Caco-2 (cell line): ENCODE data around the gene ATL1. TPM values are rescaled to one million over a fixed set of nuclear protein-coding genes. Genes with fewer than 3 reads are reported as not detected.

Source experiments
- BruUV-seq: library from RNA; stranded (reverse); fragments of 400-500 nt; replicated peaks from 2 replicates; lab custom pipeline; 2021; lab: Mats Ljungman, UMichigan
- CTCF ChIA-PET: fragments of 300-600 bp; sonication (Branson Sonifier 250); formaldehyde crosslinking; loops from one replicate; lab custom pipeline; 2022; ENCODE audit warnings: antibody characterized with exemption; lab: Charles Lee
- POLR2A ChIA-PET: fragments of 300-600 bp; sonication (Branson Sonifier 250); formaldehyde crosslinking; loops from one replicate; lab custom pipeline; 2022; ENCODE audit warnings: antibody characterized with exemption; lab: Charles Lee
- DNase-seq, 2 experiments: peaks; one replicate each; pipeline versions ENCODE4 v3.0.0 to v3.0.0-alpha.2; 2020 to 2022
- H3K27me3 ChIP-seq: replicated peaks from 2 replicates; pipeline ENCODE4 v1.6.0; 2011; ENCODE audit warnings: low read length; ENCODE audit not compliant: control insufficient read depth, insufficient read depth
- H3K36me3 ChIP-seq: 2 replicates; pipeline ENCODE4 v1.5.1; 2011; ENCODE audit warnings: low read length; ENCODE audit not compliant: control insufficient read depth, insufficient read depth
- H3K4me1 ChIP-seq: fragments of 250-450 bp; sonication (Bioruptor Pico); 2 replicates; pipeline ENCODE4 v1.5.1; 2020; ENCODE audit warnings: mild to moderate bottlenecking
- H3K4me3 ChIP-seq: 2 replicates; pipeline ENCODE4 v1.5.1; 2011; ENCODE audit warnings: low read depth, mild to moderate bottlenecking, control low read depth, low read length
- H3K9me3 ChIP-seq: fragments of 250-450 bp; sonication (Bioruptor Pico); 2 replicates; pipeline ENCODE4 v1.5.1; 2020; ENCODE audit warnings: mild to moderate bottlenecking, moderate library complexity
- H3K27ac Mint-ChIP-seq: one replicate; pipeline ENCODE4 v1.8.0; 2022; ENCODE audit warnings: mixed read lengths; ENCODE audit not compliant: unreplicated experiment
- H3K27me3 Mint-ChIP-seq: one replicate; pipeline ENCODE4 v1.8.0; 2022; ENCODE audit warnings: mixed read lengths; ENCODE audit not compliant: insufficient read depth, unreplicated experiment
- H3K36me3 Mint-ChIP-seq: one replicate; pipeline ENCODE4 v1.8.0; 2022; ENCODE audit warnings: mild to moderate bottlenecking, mixed read lengths; ENCODE audit not compliant: insufficient read depth, unreplicated experiment
- H3K4me1 Mint-ChIP-seq: one replicate; pipeline ENCODE4 v1.8.0; 2022; ENCODE audit warnings: low read depth, mixed read lengths; ENCODE audit not compliant: unreplicated experiment
- H3K4me3 Mint-ChIP-seq: one replicate; pipeline ENCODE4 v1.8.0; 2022; ENCODE audit warnings: mild to moderate bottlenecking, moderate library complexity, mixed read lengths; ENCODE audit not compliant: unreplicated experiment
- H3K9me3 Mint-ChIP-seq: one replicate; pipeline ENCODE4 v1.8.0; 2022; ENCODE audit warnings: mixed read lengths; ENCODE audit not compliant: unreplicated experiment
- CTCF ChIP-seq, 2 experiments: fragments of 200-600 bp in 1 of 2; IDR thresholded peaks; 1 replicate in 1 of 2; 2 replicates in 1 of 2; pipeline versions ENCODE4 v1.5.1 to v1.8.0; 2011 to 2022; ENCODE audit warnings: antibody characterized with exemption in 1 of 2, control low read depth in 1 of 2, inconsistent platforms in 1 of 2, low read depth in 1 of 2, low read length in 1 of 2, mild to moderate bottlenecking in 1 of 2, moderate library complexity in 1 of 2; ENCODE audit not compliant: insufficient read depth in 1 of 2, severe bottlenecking in 1 of 2, unreplicated experiment in 1 of 2
- intact Hi-C: fragments of 100-400 bp; cut with micrococcal nuclease; formaldehyde crosslinking; loops from one replicate; pipeline ENCODE4 v1.10.0; 2022; ENCODE audit not compliant: unreplicated experiment
- total RNA-seq: library from RNA; stranded (reverse); gene quantifications from 2 replicates; pipeline ENCODE4 v1.2.3, GENCODE V29; 2022

ATL1 gene
- total RNA-seq, 1 experiment from 2014 or later: 1.1 TPM

GRCh38 chr14:50608302-50608851, 48.4 kb downstream of the ATL1 start:
- CTCF ChIA-PET: no interaction called here
- POLR2A ChIA-PET: interaction anchor here (0.5 kb wide), 1 partner anchor 324 kb away, joined by 3 read pairs; no protein-coding TSS in a partner anchor
- H3K27me3 Mint-ChIP-seq: peaks cover 8% of the 10 kb centered on the region

GRCh38 chr14:50610465-50610864, 50.5 kb downstream of the ATL1 start:
- intact Hi-C loops: no loop called here
- H3K4me3 Mint-ChIP-seq: no peak overlapping the region
- no peaks in the 10 kb centered on the region for H3K9me3 Mint-ChIP-seq
- POLR2A ChIA-PET: no interaction called here
- DNase-seq: no peak
- no peaks in the 10 kb centered on the region for H3K36me3 Mint-ChIP-seq
- TF ChIP-seq CTCF (IDR thresholded peaks at IDR 0.05; ENCODE audit: insufficient read depth in 1 of 2, low read depth in 1 of 2, low read length in 1 of 2, severe bottlenecking in 1 of 2, unreplicated experiment in 1 of 2): no peak
- no TSS peak for BruUV-seq
- Histone ChIP-seq H3K27me3 (no peaks in the 10 kb centered on the region), H3K4me1 (no peaks in the 10 kb centered on the region), H3K36me3 (no peaks in the 10 kb centered on the region), H3K4me3 (no peak overlapping the region), H3K9me3 (no peaks in the 10 kb centered on the region)
- CTCF ChIA-PET: no interaction called here
- H3K27ac Mint-ChIP-seq: no peak overlapping the region
- no peaks in the 10 kb centered on the region for H3K4me1 Mint-ChIP-seq
- peaks cover 8% of the 10 kb centered on the region for H3K27me3 Mint-ChIP-seq

More at GRCh38 chr14:50608302-50608851, 48.4 kb downstream of the ATL1 start:
- no peaks in the 10 kb centered on the region for H3K27me3 ChIP-seq
- H3K36me3 Mint-ChIP-seq: no peaks in the 10 kb centered on the region
- H3K27ac Mint-ChIP-seq: no peak overlapping the region
- no peak overlapping the region for H3K4me3 Mint-ChIP-seq
- H3K9me3 ChIP-seq: no peaks in the 10 kb centered on the region
- no peak for TF ChIP-seq CTCF (IDR thresholded peaks at IDR 0.05; ENCODE audit: insufficient read depth in 1 of 2, low read depth in 1 of 2, low read length in 1 of 2, severe bottlenecking in 1 of 2, unreplicated experiment in 1 of 2)
- DNase-seq: no peak
- no TSS peak for BruUV-seq
- H3K4me1 Mint-ChIP-seq: no peaks in the 10 kb centered on the region
- H3K4me3 ChIP-seq: no peak overlapping the region
- no peaks in the 10 kb centered on the region for H3K4me1 ChIP-seq
- intact Hi-C loops: no loop called here
- H3K36me3 ChIP-seq: no peaks in the 10 kb centered on the region
- no peaks in the 10 kb centered on the region for H3K9me3 Mint-ChIP-seq

GRCh38 chr14:50612806-50613205, 52.9 kb downstream of the ATL1 start:
- BruUV-seq: no TSS peak
- H3K4me3 Mint-ChIP-seq: no peak overlapping the region
- no peak for TF ChIP-seq CTCF (IDR thresholded peaks at IDR 0.05; ENCODE audit: insufficient read depth in 1 of 2, low read depth in 1 of 2, low read length in 1 of 2, severe bottlenecking in 1 of 2, unreplicated experiment in 1 of 2)

More at GRCh38 chr14:50612806-50613205, 52.9 kb downstream of the ATL1 start:
- H3K27me3 Mint-ChIP-seq: peaks cover 8% of the 10 kb centered on the region
- H3K27ac Mint-ChIP-seq: no peak overlapping the region
- H3K27me3 ChIP-seq: no peaks in the 10 kb centered on the region
- H3K4me1 ChIP-seq: no peaks in the 10 kb centered on the region
- H3K36me3 Mint-ChIP-seq: no peaks in the 10 kb centered on the region
- no peaks in the 10 kb centered on the region for H3K9me3 ChIP-seq
- H3K36me3 ChIP-seq: no peaks in the 10 kb centered on the region
- POLR2A ChIA-PET: no interaction called here
- H3K4me3 ChIP-seq: no peak overlapping the region
- CTCF ChIA-PET: no interaction called here
- no peaks in the 10 kb centered on the region for H3K4me1 Mint-ChIP-seq
- no peaks in the 10 kb centered on the region for H3K9me3 Mint-ChIP-seq
- DNase-seq: no peak
- intact Hi-C loops: no loop called here
